ENCODE results near the gene RGS10. TPM values are rescaled to one million over a fixed set of nuclear protein-coding genes. Genes with fewer than 3 reads are reported as not detected.

RGS10 gene
- total and polyA plus RNA-seq, 9 of the 15 experiments (the other 6 are each of a cell fraction or from before 2014, with no cell fraction given) = 31.9 to 123 (median 62.1) TPM

DNA sequence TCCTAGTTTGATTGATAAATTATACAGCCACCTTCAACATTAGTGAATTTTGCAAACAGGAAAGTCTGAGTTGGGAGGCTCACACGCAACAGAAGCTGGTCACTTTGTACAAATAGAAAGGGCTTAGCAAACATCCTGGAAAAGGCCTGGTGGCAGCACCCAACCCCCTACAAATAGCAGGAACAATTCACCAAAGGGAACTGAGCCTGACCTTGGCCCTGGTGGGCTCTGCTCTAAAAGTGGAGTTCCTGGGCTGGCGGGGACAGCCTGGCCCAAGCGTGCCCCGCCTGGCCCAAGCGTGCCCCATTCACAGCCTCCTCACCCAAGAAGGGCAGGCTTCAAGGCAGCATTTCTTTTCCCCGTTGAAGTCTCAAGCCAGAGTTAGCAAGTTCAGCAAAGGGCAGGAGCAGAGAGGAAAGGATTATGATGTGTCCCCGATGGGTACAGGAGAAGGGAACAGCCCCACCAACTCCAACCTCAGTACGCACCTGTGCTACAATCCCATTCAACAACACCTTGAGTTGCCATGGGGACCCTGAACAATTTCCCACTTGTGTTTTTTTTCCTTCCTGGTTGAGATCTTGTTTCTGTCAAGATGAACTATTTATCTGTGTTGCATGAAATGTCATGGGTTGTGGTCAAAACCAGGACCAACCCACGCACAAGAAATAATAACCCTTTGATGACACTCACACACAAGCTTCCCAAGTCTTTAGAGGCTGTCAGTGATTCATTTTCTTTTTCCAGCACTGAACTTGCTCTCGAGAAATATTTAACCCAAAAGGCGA is 43.4 kb downstream of the RGS10 start:
- H3K4me2 ChIP-seq (ENCODE audit: insufficient read depth, low read length) = no peak overlapping the region
- no peaks in the 10 kb centered on the region for H3K9me1 ChIP-seq (ENCODE audit: control insufficient read depth, insufficient read depth, low read length)
- H3K9ac ChIP-seq (ENCODE audit: insufficient read depth in 1 of 2, low read depth in 2 of 2, low read length in 2 of 2) = no peak overlapping the region
- intact Hi-C loops (cut with micrococcal nuclease) = loop anchor here (5.0 kb wide), 1 partner anchor 43 kb away; the partner anchor contains the start of gene RGS10
- CTCF ChIA-PET (ENCODE audit: low intra/inter-chr PET ratio) = no interaction called here
- ATAC-seq (no peak), FAIRE-seq (no peak), DNase-seq (ENCODE audit: extremely low read depth in 1 of 4, low spot score in 3 of 4) (no peak)
- H3K4me3 ChIP-seq = no peak overlapping the region
- POLR2A ChIA-PET = no interaction called here
- H3K36me3 ChIP-seq (ENCODE audit: control insufficient read depth, insufficient read depth, low read length) = peaks cover 28% of the 10 kb centered on the region; the same call in 2 of the 3 replicates
- H3K4me1 ChIP-seq (replicated peaks in 1 of 2; ENCODE audit: control insufficient read depth in 2 of 2, insufficient read depth in 2 of 2, low read length in 2 of 2) = no peaks in the 10 kb centered on the region; a peak in 1 of 5 replicates
- TF ChIP-seq RFX1 (IDR thresholded peaks at IDR 0.05) = peak; percentile 15; the same call in 1 of the 2 replicates
- TF ChIP-seq, protein P1, sequence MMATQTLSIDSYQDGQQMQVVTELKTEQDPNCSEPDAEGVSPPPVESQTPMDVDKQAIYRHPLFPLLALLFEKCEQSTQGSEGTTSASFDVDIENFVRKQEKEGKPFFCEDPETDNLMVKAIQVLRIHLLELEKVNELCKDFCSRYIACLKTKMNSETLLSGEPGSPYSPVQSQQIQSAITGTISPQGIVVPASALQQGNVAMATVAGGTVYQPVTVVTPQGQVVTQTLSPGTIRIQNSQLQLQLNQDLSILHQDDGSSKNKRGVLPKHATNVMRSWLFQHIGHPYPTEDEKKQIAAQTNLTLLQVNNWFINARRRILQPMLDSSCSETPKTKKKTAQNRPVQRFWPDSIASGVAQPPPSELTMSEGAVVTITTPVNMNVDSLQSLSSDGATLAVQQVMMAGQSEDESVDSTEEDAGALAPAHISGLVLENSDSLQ (IDR thresholded peaks at IDR 0.05) = no peak
- no peak overlapping the region for H3K27ac ChIP-seq (ENCODE audit: extremely low read depth, low read depth, low read length)
- H4K20me1 ChIP-seq (replicated peaks; ENCODE audit: control insufficient read depth, insufficient read depth, low read length) = no peaks in the 10 kb centered on the region
- no peaks in the 10 kb centered on the region for H3K9me3 ChIP-seq (replicated peaks; ENCODE audit: control insufficient read depth, insufficient read depth, low read depth, low read length)
- BruUV-seq (replicated peaks) = no TSS peak
- H2AFZ ChIP-seq (ENCODE audit: low read depth, low read length) = no peak overlapping the region
- no peaks in the 10 kb centered on the region for H3K79me2 ChIP-seq (ENCODE audit: control insufficient read depth, insufficient read depth, low read length)
- 97% methylated on average over 8 of the region's 11 CpGs for WGBS (ENCODE audit: insufficient coverage, low coverage, missing lambda C conversion rate)
- in situ Hi-C loops (cut with MboI) = no loop called here
- no peaks in the 10 kb centered on the region for H3K27me3 ChIP-seq (ENCODE audit: control insufficient read depth in 2 of 2, insufficient read depth in 2 of 2, low read length in 2 of 2)

DNA sequence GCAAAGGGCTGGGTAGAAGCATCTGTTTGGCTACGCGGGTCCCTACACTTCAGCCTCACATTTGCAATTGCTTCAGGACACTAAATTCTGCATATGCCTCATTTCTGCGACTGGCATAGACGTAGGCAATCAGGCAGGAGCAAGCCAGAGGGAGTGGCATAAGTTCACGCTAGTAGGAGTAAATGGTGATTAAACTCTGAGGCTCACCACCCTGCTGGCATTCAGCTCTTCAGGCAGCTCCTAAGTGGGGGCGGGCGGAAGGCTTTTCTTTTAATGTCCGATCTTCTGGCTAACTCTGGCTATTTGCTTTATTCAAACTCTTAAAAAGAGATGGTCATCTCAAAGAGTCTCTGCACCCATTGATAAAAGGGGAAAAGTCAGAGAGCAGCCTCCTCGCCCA is 45.3 kb downstream of the RGS10 start:
- no peak overlapping the region for H3K4me2 ChIP-seq (ENCODE audit: insufficient read depth, low read length)
- H3K4me1 ChIP-seq (replicated peaks in 1 of 2; ENCODE audit: control insufficient read depth in 2 of 2, insufficient read depth in 2 of 2, low read length in 2 of 2) = no peaks in the 10 kb centered on the region; a peak in 1 of 5 replicates
- no peak overlapping the region for H3K27ac ChIP-seq (ENCODE audit: extremely low read depth, low read depth, low read length)
- no peaks in the 10 kb centered on the region for H3K9me1 ChIP-seq (ENCODE audit: control insufficient read depth, insufficient read depth, low read length)
- intact Hi-C loops (cut with micrococcal nuclease) = loop anchor here (5.0 kb wide), 1 partner anchor 45 kb away; the partner anchor contains the start of gene RGS10
- in situ Hi-C loops (cut with MboI) = no loop called here
- peaks cover 22% of the 10 kb centered on the region; the same call in 2 of the 3 replicates for H3K36me3 ChIP-seq (ENCODE audit: control insufficient read depth, insufficient read depth, low read length)
- no peaks in the 10 kb centered on the region for H3K9me3 ChIP-seq (replicated peaks; ENCODE audit: control insufficient read depth, insufficient read depth, low read depth, low read length)
- no peak overlapping the region for H2AFZ ChIP-seq (ENCODE audit: low read depth, low read length)
- FAIRE-seq = no peak
- POLR2A ChIA-PET = interaction anchor here (0.6 kb wide), 1 partner anchor 559 kb away, joined by 3 read pairs; no protein-coding TSS in a partner anchor
- H4K20me1 ChIP-seq (replicated peaks; ENCODE audit: control insufficient read depth, insufficient read depth, low read length) = no peaks in the 10 kb centered on the region
- BruUV-seq (replicated peaks) = no TSS peak
- CTCF ChIA-PET (ENCODE audit: low intra/inter-chr PET ratio) = no interaction called here
- no peak for ATAC-seq
- no peak overlapping the region for H3K9ac ChIP-seq (ENCODE audit: insufficient read depth in 1 of 2, low read depth in 2 of 2, low read length in 2 of 2)
- 91% methylated on average over 7 of the region's 9 CpGs for WGBS (ENCODE audit: insufficient coverage, low coverage, missing lambda C conversion rate)
- H3K4me3 ChIP-seq = no peak overlapping the region
- no peaks in the 10 kb centered on the region for H3K79me2 ChIP-seq (ENCODE audit: control insufficient read depth, insufficient read depth, low read length)
- no peaks in the 10 kb centered on the region for H3K27me3 ChIP-seq (ENCODE audit: control insufficient read depth in 2 of 2, insufficient read depth in 2 of 2, low read length in 2 of 2)
- DNase-seq (ENCODE audit: extremely low read depth in 1 of 4, low spot score in 3 of 4) = no peak
- TF ChIP-seq CBX8 (IDR thresholded peaks at IDR 0.05; ENCODE audit: borderline replicate concordance, extremely low read depth, low read depth, low read length, poor library complexity, severe bottlenecking) = no peak
- TF ChIP-seq, protein P2, sequence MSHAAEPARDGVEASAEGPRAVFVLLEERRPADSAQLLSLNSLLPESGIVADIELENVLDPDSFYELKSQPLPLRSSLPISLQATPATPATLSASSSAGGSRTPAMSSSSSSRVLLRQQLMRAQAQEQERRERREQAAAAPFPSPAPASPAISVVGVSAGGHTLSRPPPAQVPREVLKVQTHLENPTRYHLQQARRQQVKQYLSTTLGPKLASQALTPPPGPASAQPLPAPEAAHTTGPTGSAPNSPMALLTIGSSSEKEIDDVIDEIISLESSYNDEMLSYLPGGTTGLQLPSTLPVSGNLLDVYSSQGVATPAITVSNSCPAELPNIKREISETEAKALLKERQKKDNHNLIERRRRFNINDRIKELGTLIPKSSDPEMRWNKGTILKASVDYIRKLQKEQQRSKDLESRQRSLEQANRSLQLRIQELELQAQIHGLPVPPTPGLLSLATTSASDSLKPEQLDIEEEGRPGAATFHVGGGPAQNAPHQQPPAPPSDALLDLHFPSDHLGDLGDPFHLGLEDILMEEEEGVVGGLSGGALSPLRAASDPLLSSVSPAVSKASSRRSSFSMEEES (CRISPR knock-in tag; IDR thresholded peaks at IDR 0.05) = no peak
